Psoas muscle (tissue), 8 donors: ENCODE data around the gene SULT1B1. TPM values are rescaled to one million over a fixed set of nuclear protein-coding genes. Genes with fewer than 3 reads are reported as not detected.

Source experiments
- ATAC-seq, 4 donors: fragments of 200-7000 bp; cut with Tn5 transposase; one replicate each; pipeline ENCODE4 v1.9.1; 2020; ENCODE audit warnings: moderate library complexity in 3 of 4, mild to moderate bottlenecking in 2 of 4
- DNase-seq, 2 donors: peaks; one replicate each; pipeline ENCODE4 v3.0.0-alpha.2; 2020
- H3K27ac ChIP-seq: fragments of 200-600 bp; one replicate; pipeline ENCODE4 v1.8.0; 2022
- H3K27me3 ChIP-seq, 3 donors: fragments of 200-600 bp in 1 of 3; one replicate each; pipeline versions ENCODE4 v1.6.1 to v1.8.0; 2013 to 2022; ENCODE audit warnings: low read length in 2 of 3, mild to moderate bottlenecking in 2 of 3, moderate library complexity in 1 of 3; ENCODE audit not compliant: insufficient read depth in 3 of 3
- H3K36me3 ChIP-seq, 2 donors: fragments of 200-600 bp in 1 of 2; one replicate each; pipeline versions ENCODE4 v1.6.1 to v1.8.0; 2013 to 2022; ENCODE audit warnings: low read depth in 1 of 2, mild to moderate bottlenecking in 1 of 2, moderate library complexity in 1 of 2; ENCODE audit not compliant: insufficient read depth in 1 of 2
- H3K4me1 ChIP-seq: fragments of 200-600 bp; one replicate; pipeline ENCODE4 v1.8.0; 2022
- H3K4me3 ChIP-seq: fragments of 200-600 bp; one replicate; pipeline ENCODE4 v1.8.0; 2022; ENCODE audit warnings: mild to moderate bottlenecking
- H3K9me3 ChIP-seq: fragments of 200-600 bp; one replicate; pipeline ENCODE4 v1.8.0; 2022
- CTCF ChIP-seq: fragments of 200-600 bp; IDR thresholded peaks from one replicate; pipeline ENCODE4 v1.8.0; 2022; ENCODE audit warnings: antibody characterized with exemption
- WGBS, 3 donors: extraction: QIAGEN DNeasy Blood & Tissue Kit; methylation state at CpG; one replicate each; pipeline versions ENCODE4 v1.1.6 to v1.1.7; 2013; 5-methylcytosine and 5-hydroxymethylcytosine counted together
- intact Hi-C, 2 donors: fragments of 100-400 bp; cut with DNase I; formaldehyde crosslinking; loops; one replicate each; pipeline versions ENCODE4 v1.11.0 to v1.14.2; 2022
- polyA plus RNA-seq, 3 donors: library from polyadenylated mRNA; stranded (reverse); fragments of 200-250 nt; gene quantifications; one replicate each; pipeline ENCODE4 v1.2.3, GENCODE V29; 2013
- total RNA-seq, 4 donors: library from RNA; stranded (reverse); fragmentation: NEBNext Ultra II Directional in 2 of 4; extraction: Animal tissue kit (Norgen Biotek cat#: 25700) in 2 of 4; gene quantifications; one replicate each; pipeline versions ENCODE4 v1.2.1 to v1.2.4, GENCODE V29; 2021 to 2023
- donor health status: healthy with polysubstance abuse.
- donor health status: DM: no; HTN: no; CAD: no; lungs with moderate emphysema.
- donor health status: Bipolar disorder and iron deficiency.
- donor health status: healthy.
- donor health status: DM: yes; HTN: yes; CAD: no.
- donor health status: DM: no; HTN: no; CAD: no.
- donor health status: DM: no; HTN: no; CAD: no.
- donor health status: DM: yes; HTN: yes; CAD: no.

Gene SULT1B1
- total and polyA plus RNA-seq, 7 donors: 0.03 to 0.74 (median 0.24) TPM

- no peak for ATAC-seq
- H3K4me1 ChIP-seq: no peaks in the 10 kb centered on the region
- no peak for DNase-seq
- TF ChIP-seq CTCF: no peak
- H3K9me3 ChIP-seq: no peaks in the 10 kb centered on the region
- intact Hi-C loops: no loop called here
- no peak overlapping the region for H3K4me3 ChIP-seq
- no peaks in the 10 kb centered on the region for H3K27me3 ChIP-seq
- no peak overlapping the region for H3K27ac ChIP-seq
- H3K36me3 ChIP-seq: no peaks in the 10 kb centered on the region
Measured at GRCh38 chr4:69787879-69788278, 27.5 kb upstream of the SULT1B1 start.

- DNase-seq (no peak), ATAC-seq (no peak)
- no peaks in the 10 kb centered on the region for H3K36me3 ChIP-seq
- no peaks in the 10 kb centered on the region for H3K27me3 ChIP-seq
- WGBS, 3 donors: 51 to 75% (median 63%) methylated on average over 1 of the region's 1 CpG
- no peaks in the 10 kb centered on the region for H3K9me3 ChIP-seq
- TF ChIP-seq CTCF: no peak
- intact Hi-C loops: no loop called here
- no peak overlapping the region for H3K4me3 ChIP-seq
- H3K4me1 ChIP-seq: no peaks in the 10 kb centered on the region
- H3K27ac ChIP-seq: no peak overlapping the region
Measured at GRCh38 chr4:69786547-69786946, 26.1 kb upstream of the SULT1B1 start.

- ATAC-seq (no peak), DNase-seq (no peak)
- Histone ChIP-seq H3K9me3 (no peaks in the 10 kb centered on the region), H3K27me3 (no peaks in the 10 kb centered on the region), H3K36me3 (no peaks in the 10 kb centered on the region), H3K27ac (no peak overlapping the region), H3K4me3 (no peak overlapping the region), H3K4me1 (no peaks in the 10 kb centered on the region)
- TF ChIP-seq CTCF: no peak
- intact Hi-C loops: no loop called here
- WGBS, 3 donors: 80 to 90% (median 83%) methylated on average over 1 of the region's 1 CpG
Measured at GRCh38 chr4:69785211-69785831, 24.9 kb upstream of the SULT1B1 start.

- intact Hi-C loops: no loop called here
Measured at GRCh38 chr4:69782651-69783310, 22.4 kb upstream of the SULT1B1 start.

More at GRCh38 chr4:69782651-69783310, 22.4 kb upstream of the SULT1B1 start:
- Histone ChIP-seq H3K4me1 (no peaks in the 10 kb centered on the region), H3K36me3 (no peaks in the 10 kb centered on the region), H3K27ac (no peak overlapping the region), H3K4me3 (no peak overlapping the region), H3K9me3 (no peaks in the 10 kb centered on the region), H3K27me3 (no peaks in the 10 kb centered on the region)
- DNase-seq (peak in 1 of 2 donors; percentile 34), ATAC-seq (no peak)
- WGBS, 3 donors: 88 to 91% (median 88%) methylated on average over 13 to 15 of the region's 15 CpGs
- no peak for TF ChIP-seq CTCF
